ENCODE measurements around the gene PTPRU. TPM values are rescaled to one million over a fixed set of nuclear protein-coding genes. Genes with fewer than 3 reads are reported as not detected.

PTPRU gene
- total RNA-seq, 1 donor from 2014 or later: 15.3 TPM

- no peak overlapping the region for H3K27ac ChIP-seq (replicated peaks)
- no peak overlapping the region for H3K4me3 ChIP-seq
- H3K27me3 ChIP-seq (ENCODE audit: low read depth): no peaks in the 10 kb centered on the region
- intact Hi-C loops (cut with micrococcal nuclease): no loop called here
- DNase-seq: no peak
- H3K36me3 ChIP-seq: peaks cover 8% of the 10 kb centered on the region
- TF ChIP-seq CTCF (IDR thresholded peaks at IDR 0.05; ENCODE audit: borderline replicate concordance): no peak
- H3K9me3 ChIP-seq (replicated peaks): no peaks in the 10 kb centered on the region
- H3K4me1 ChIP-seq: no peaks in the 10 kb centered on the region
These were observed 85.9 kb downstream of the PTPRU start for GRCh38 chr1:29322147-29322694.

- DNase-seq: no peak
- Histone ChIP-seq H3K4me3 (no peak overlapping the region), H3K27ac (replicated peaks) (no peak overlapping the region), H3K36me3 (peaks cover 3% of the 10 kb centered on the region), H3K4me1 (no peaks in the 10 kb centered on the region), H3K9me3 (replicated peaks) (no peaks in the 10 kb centered on the region), H3K27me3 (ENCODE audit: low read depth) (no peaks in the 10 kb centered on the region)
- intact Hi-C loops (cut with micrococcal nuclease): no loop called here
- TF ChIP-seq CTCF (IDR thresholded peaks at IDR 0.05; ENCODE audit: borderline replicate concordance): no peak
These were observed 86.7 kb downstream of the PTPRU start for GRCh38 chr1:29322861-29323585.

GRCh38 chr1:29323636-29324035 is 87.3 kb downstream of the PTPRU start:
- H3K9me3 ChIP-seq (replicated peaks): no peaks in the 10 kb centered on the region
- H3K27ac ChIP-seq (replicated peaks): no peak overlapping the region
- intact Hi-C loops (cut with micrococcal nuclease): no loop called here
- no peak overlapping the region for H3K4me3 ChIP-seq
- peaks cover 3% of the 10 kb centered on the region for H3K36me3 ChIP-seq
- no peaks in the 10 kb centered on the region for H3K27me3 ChIP-seq (ENCODE audit: low read depth)
- TF ChIP-seq CTCF (IDR thresholded peaks at IDR 0.05; ENCODE audit: borderline replicate concordance): no peak
- DNase-seq: no peak
- H3K4me1 ChIP-seq: no peaks in the 10 kb centered on the region

GRCh38 chr1:29324202-29324601 is 87.9 kb downstream of the PTPRU start:
- no peaks in the 10 kb centered on the region for H3K9me3 ChIP-seq (replicated peaks)
- DNase-seq: no peak
- H3K27me3 ChIP-seq (ENCODE audit: low read depth): no peaks in the 10 kb centered on the region
- intact Hi-C loops (cut with micrococcal nuclease): no loop called here
- H3K4me1 ChIP-seq: no peaks in the 10 kb centered on the region
- no peak overlapping the region for H3K27ac ChIP-seq (replicated peaks)
- H3K36me3 ChIP-seq: peaks cover 3% of the 10 kb centered on the region
- TF ChIP-seq CTCF (IDR thresholded peaks at IDR 0.05; ENCODE audit: borderline replicate concordance): no peak
- H3K4me3 ChIP-seq: no peak overlapping the region

GRCh38 chr1:29324771-29325351 is 88.5 kb downstream of the PTPRU start:
- H3K9me3 ChIP-seq (replicated peaks): no peaks in the 10 kb centered on the region
- H3K27ac ChIP-seq (replicated peaks): no peak overlapping the region
- no peak for DNase-seq
- TF ChIP-seq CTCF (IDR thresholded peaks at IDR 0.05; ENCODE audit: borderline replicate concordance): no peak
- intact Hi-C loops (cut with micrococcal nuclease): no loop called here
- H3K27me3 ChIP-seq (ENCODE audit: low read depth): no peaks in the 10 kb centered on the region
- no peaks in the 10 kb centered on the region for H3K4me1 ChIP-seq
- peaks cover 3% of the 10 kb centered on the region for H3K36me3 ChIP-seq
- H3K4me3 ChIP-seq: no peak overlapping the region
